CD4-positive, alpha-beta T cell treated with Interleukin-12 subunit alpha and Interleukin-12 subunit beta, for 1 hour (primary cell): ENCODE measurements around the gene AGO1.
"Not testable (repeated sequence)": the region's sequence is repeated elsewhere in the genome, so short reads cannot be mapped to it uniquely, and the experiment has no call there.

ENCODE experiments used
- DNase-seq: peaks from one replicate; pipeline ENCODE4 v3.0.0-alpha.2; 2020

The AGO1 gene

GRCh38 chr1:35925741-35926140, 42.7 kb downstream of the AGO1 start:
- no peak for DNase-seq

- DNase-seq: no peak
Observed at GRCh38 chr1:35927472-35927871, 44.5 kb downstream of the AGO1 start.

- DNase-seq: peak; percentile 55
Observed at GRCh38 chr1:35929730-35930592, 47.0 kb downstream of the AGO1 start.

- peak; percentile 92 for DNase-seq
Observed at GRCh38 chr1:35930593-35931445, 47.8 kb downstream of the AGO1 start, which contains the start of gene AGO3. Gene AGO3, plus strand, starts transcription at chr1:35931105. Its CDS starts 322 bp downstream, at chr1:35931427.

- DNase-seq: no peak
Observed at GRCh38 chr1:35931446-35932157, 48.6 kb downstream of the AGO1 start.

- no peak for DNase-seq
Observed at GRCh38 chr1:35932158-35932636, 49.2 kb downstream of the AGO1 start.

- DNase-seq: no peak
Observed at GRCh38 chr1:35932941-35933340, 49.9 kb downstream of the AGO1 start.

GRCh38 chr1:35935442-35936388, 52.7 kb downstream of the AGO1 start:
- no peak for DNase-seq

- DNase-seq: no peak
Observed at GRCh38 chr1:35936838-35937237, 53.8 kb downstream of the AGO1 start.

- no peak for DNase-seq
Observed at GRCh38 chr1:35939484-35939883, 56.5 kb downstream of the AGO1 start.

- no peak for DNase-seq
Observed at GRCh38 chr1:35945327-35945726, 62.3 kb downstream of the AGO1 start.

- DNase-seq: no peak
Observed at GRCh38 chr1:35947547-35947946, 64.5 kb downstream of the AGO1 start.

GRCh38 chr1:35958558-35958957, 75.5 kb downstream of the AGO1 start:
- DNase-seq: no peak

- no peak for DNase-seq
Observed at GRCh38 chr1:35959304-35959703, 76.3 kb downstream of the AGO1 start.

- DNase-seq: no peak
Observed at GRCh38 chr1:35962952-35963351, 79.9 kb downstream of the AGO1 start.

- not testable (repeated sequence) for DNase-seq
Observed at GRCh38 chr1:35964277-35964676, 81.3 kb downstream of the AGO1 start.

GRCh38 chr1:35968396-35968795, 85.4 kb downstream of the AGO1 start:
- DNase-seq: no peak

- no peak for DNase-seq
Observed at GRCh38 chr1:35971601-35972000, 88.6 kb downstream of the AGO1 start.

GRCh38 chr1:35972631-35973030, 89.6 kb downstream of the AGO1 start:
- not testable (repeated sequence) for DNase-seq

GRCh38 chr1:35980090-35980489, 97.1 kb downstream of the AGO1 start:
- DNase-seq: no peak
